ENCODE data around the gene GRXCR2. TPM values are rescaled to one million over a fixed set of nuclear protein-coding genes. Genes with fewer than 3 reads are reported as not detected.
A peak's percentile ranks its signal among the peaks of the same experiment; 100 is the strongest.

Gene GRXCR2
- total and polyA plus RNA-seq, 2 of the 4 experiments (the other 2 are of a cell fraction): not detected

DNA sequence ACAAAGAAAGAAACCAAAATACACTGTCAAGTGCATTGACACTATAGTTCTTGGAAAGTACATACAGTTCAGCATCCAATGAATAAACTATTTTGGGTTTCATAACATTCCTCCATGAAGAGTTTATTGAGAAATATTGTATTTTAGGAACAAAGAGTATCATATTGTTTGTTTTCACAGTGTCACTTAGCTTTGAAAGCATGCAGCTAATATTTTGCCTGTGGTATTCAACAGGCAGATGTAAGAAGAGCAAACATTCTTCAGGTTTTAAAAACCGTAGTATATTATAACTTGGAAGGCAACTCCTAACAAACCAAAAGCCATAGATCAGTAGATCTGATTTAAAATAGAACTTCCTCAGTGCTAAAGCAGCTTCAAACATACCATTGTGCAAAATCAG lies 42.2 kb downstream of the GRXCR2 start:
- dilution Hi-C loops (cut with HindIII; ENCODE audit: low sequenced_read_pairs, unreplicated experiment): no loop called here
- BruUV-seq (replicated peaks): no TSS peak

More for the DNA sequence above, 42.2 kb downstream of the GRXCR2 start:
- Histone ChIP-seq H3K9me3 (ENCODE audit: control insufficient read depth, insufficient read depth, low read length) (no peaks in the 10 kb centered on the region), H2AK5ac (ENCODE audit: low read depth, low read length) (no peak overlapping the region), H4K91ac (ENCODE audit: insufficient read depth, low read depth, low read length) (no peak overlapping the region), H2BK15ac (ENCODE audit: low read depth, low read length) (no peak overlapping the region), H4K8ac (ENCODE audit: low read depth in 2 of 2, low read length in 2 of 2) (no peak overlapping the region), H3K56ac (ENCODE audit: extremely low read depth, insufficient read depth, low read length) (no peak overlapping the region), H2BK5ac (ENCODE audit: low read depth, low read length, poor library complexity, severe bottlenecking) (no peak overlapping the region), H4K5ac (ENCODE audit: low read depth, low read length) (no peak overlapping the region), H3K4ac (ENCODE audit: low read depth, low read length) (no peak overlapping the region), H3K27me3 (ENCODE audit: control insufficient read depth, insufficient read depth, low read length) (no peaks in the 10 kb centered on the region), H3K23ac (ENCODE audit: low read depth, low read length) (no peak overlapping the region), H3K4me1 (ENCODE audit: control insufficient read depth, insufficient read depth, low read length) (peaks cover 7% of the 10 kb centered on the region), H3K79me1 (ENCODE audit: low read depth in 1 of 2, low read length in 2 of 2) (peaks cover 14 to 16% of the 10 kb centered on the region in 2 experiments; a peak in 3 of 4 replicates), H3K9ac (ENCODE audit: low read depth, low read length) (no peak overlapping the region), H3K14ac (replicated peaks; ENCODE audit: low read depth, low read length) (no peak overlapping the region), H3K18ac (ENCODE audit: low read depth, low read length) (no peak overlapping the region), H3K4me2 (ENCODE audit: low read depth, low read length) (no peak overlapping the region; the same call in 1 of the 2 replicates), H2AK9ac (replicated peaks; ENCODE audit: low read depth, low read length, poor library complexity) (no peak overlapping the region), H3K36me3 (ENCODE audit: control insufficient read depth, insufficient read depth, low read length) (no peaks in the 10 kb centered on the region), H3K27ac (ENCODE audit: insufficient read depth, low read length) (no peak overlapping the region), H2BK120ac (ENCODE audit: low read depth, low read length) (no peak overlapping the region), H2AFZ (replicated peaks; ENCODE audit: low read length, poor library complexity) (no peak overlapping the region), H4K20me1 (ENCODE audit: insufficient read depth, low read length) (no peaks in the 10 kb centered on the region; the same call in 1 of the 2 replicates), H3K4me3 (ENCODE audit: insufficient read depth, low read depth, low read length) (no peak overlapping the region), H3K9me1 (ENCODE audit: insufficient read depth, low read length) (peaks cover 3% of the 10 kb centered on the region; the same call in 1 of the 2 replicates), H2BK20ac (ENCODE audit: low read depth, low read length) (no peak overlapping the region)
- DNase-seq: peak; percentile 81
- in situ Hi-C loops (cut with MboI; ENCODE audit: low sequenced_read_pairs): loop anchor here (5.0 to 10.0 kb wide), 2 partner anchors 224 to 1628 kb away; no protein-coding TSS in a partner anchor
- no CpG with 5 or more reads among the region's 1 CpG for WGBS, 2 experiments (ENCODE audit: extremely low coverage in 2 of 2, insufficient read length in 1 of 2)
- TF ChIP-seq BHLHE40 (IDR thresholded peaks at IDR 0.05; ENCODE audit: low read depth, low read length): no peak
- TF ChIP-seq CEBPB (IDR thresholded peaks at IDR 0.05; ENCODE audit: low read depth, low read length): peak; percentile 45
- no peak for TF ChIP-seq CHD1 (IDR thresholded peaks at IDR 0.05; ENCODE audit: low read depth, low read length)
- no peak for TF ChIP-seq SMC3 (IDR thresholded peaks at IDR 0.05; ENCODE audit: low read depth, low read length)
- no peak for TF ChIP-seq NFE2L2 (IDR thresholded peaks at IDR 0.05; ENCODE audit: low read depth, low read length)
- no peak for TF ChIP-seq RAD21 (IDR thresholded peaks at IDR 0.05; ENCODE audit: low read length)
- TF ChIP-seq MXI1 (IDR thresholded peaks at IDR 0.05; ENCODE audit: borderline replicate concordance, low read depth, low read length): no peak
- intact Hi-C loops (cut with micrococcal nuclease): loop anchor here (5.0 kb wide), 1 partner anchor 302 kb away; no protein-coding TSS in a partner anchor
- POLR2A ChIA-PET (ENCODE audit: unreplicated experiment): no interaction called here
- peak; percentile 40 for ATAC-seq (ENCODE audit: low read depth)
- CTCF ChIA-PET: interaction anchor here (1.2 kb wide), 1 partner anchor 30 kb away, joined by 4 read pairs; no protein-coding TSS in a partner anchor
